ENCODE results near the gene HARS1.
"Not testable (repeated sequence)": the region's sequence is repeated elsewhere in the genome, so short reads cannot be mapped to it uniquely, and the experiment has no call there.

HARS1 gene

DNA sequence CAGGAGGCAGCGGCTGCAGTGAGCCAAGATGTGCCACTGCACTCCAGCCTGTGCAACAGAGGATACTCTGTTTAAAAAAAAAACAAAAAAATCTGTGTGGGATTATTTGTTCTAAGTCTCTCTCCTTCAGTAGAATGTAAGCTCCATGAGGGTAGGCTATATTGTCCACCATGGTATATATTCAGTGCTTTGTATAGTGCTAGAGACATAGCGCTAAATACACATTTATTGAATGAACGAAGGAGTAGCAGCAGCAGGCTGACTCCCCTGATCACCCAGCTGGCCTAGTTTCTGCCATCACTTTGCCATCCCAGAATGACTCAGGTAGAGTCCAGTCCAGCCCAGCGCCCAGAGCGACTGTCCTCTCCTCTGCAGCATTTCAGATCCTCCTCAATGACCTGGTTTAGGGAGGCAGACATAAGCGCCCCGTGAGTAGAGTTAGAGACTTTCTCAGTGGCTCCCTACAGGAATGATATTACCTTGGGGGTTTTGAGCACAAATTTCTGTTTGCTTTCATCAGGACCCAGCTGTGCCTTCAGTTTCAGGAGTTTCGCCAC is 716 bp downstream of the HARS1 start:
- intact Hi-C loops (cut with DNase I), result loop anchor here (2.0 kb wide), 3 partner anchors 26 to 52 kb away; partner anchors contain the start of genes TMCO6 and WDR55
- DNase-seq, result no peak

DNA sequence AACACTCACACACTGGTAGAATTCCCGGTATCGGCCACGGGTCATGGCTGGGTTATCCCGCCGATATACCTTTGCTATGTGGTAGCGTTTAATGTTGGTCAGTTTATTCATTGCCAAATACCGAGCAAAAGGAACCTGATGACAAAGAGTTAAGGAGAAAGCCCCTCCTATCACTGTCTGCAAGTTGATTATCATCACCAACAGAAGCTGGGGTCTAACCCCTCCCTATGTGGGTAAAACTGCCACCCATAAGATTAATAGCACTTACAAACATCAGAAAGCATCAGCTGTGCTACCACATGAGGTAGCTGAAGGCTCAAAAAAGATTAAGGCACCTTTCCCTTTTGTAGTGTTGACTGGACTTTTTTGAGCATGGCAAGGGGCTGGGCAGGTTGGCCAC is 12.2 kb downstream of the HARS1 start:
- intact Hi-C loops (cut with DNase I), result no loop called here
- DNase-seq, result no peak

DNA sequence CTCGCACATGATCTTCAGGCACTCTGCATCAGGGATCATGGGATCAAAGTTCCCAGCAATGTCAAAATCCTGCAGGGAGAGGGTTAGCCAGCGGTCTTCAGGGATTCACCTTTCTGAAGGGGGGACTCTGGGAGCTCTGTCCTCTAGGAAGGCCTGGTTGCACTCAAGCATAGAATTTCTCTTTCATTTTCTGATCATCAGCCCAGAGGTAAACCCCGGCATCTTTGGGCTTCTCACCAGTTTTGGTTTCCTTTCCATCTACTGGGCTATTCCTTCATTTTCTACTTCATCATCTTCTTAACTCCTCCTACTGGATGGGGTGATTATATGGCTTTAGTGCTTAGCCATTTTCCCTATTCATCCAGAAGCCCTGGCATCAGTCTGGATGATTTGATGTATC is 13.2 kb downstream of the HARS1 start:
- intact Hi-C loops (cut with DNase I), result no loop called here
- DNase-seq, result no peak

DNA sequence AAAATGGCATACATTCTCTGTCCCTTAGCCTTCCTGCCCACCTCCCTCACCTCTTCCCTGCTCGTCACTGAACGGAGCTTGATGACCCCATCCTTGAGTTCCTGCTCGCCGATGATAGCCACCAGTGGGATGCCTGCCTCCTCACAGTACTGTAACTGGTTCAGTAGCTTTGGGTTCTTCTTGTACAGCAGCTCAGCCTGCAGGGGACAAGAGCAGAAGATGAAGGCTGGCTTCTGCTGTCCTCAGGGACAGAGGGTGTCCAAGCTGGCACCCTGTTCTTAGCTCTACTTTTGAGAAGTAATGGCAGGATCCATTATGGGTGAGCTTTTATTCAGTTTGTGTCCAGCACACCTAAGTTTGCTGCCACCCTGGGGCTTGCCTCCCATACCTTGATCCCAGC is 16.5 kb downstream of the HARS1 start:
- intact Hi-C loops (cut with DNase I), result no loop called here
- peak in 1 of 10 donors; percentile 63 for DNase-seq

DNA sequence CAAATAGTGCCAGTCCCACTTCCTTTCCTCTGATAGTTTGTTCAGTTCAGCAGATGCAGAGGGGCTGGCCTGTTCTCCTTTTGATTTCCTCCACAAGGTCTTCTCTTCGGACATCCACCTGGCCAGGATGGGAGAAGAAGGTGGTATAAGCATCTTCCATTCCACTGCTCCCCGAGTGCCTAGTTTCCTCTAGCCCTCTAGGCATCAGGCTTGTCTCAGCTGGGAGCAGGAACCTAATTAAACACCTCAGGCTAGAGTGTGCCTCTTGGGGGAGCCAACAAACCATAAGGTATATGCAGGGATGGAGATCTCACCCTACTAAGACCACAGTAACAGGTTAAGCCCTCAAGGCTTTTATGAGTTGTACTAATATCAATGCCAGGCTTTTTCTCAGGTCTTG is 17.0 kb downstream of the HARS1 start:
- no peak for DNase-seq
- intact Hi-C loops (cut with DNase I), result no loop called here

DNA sequence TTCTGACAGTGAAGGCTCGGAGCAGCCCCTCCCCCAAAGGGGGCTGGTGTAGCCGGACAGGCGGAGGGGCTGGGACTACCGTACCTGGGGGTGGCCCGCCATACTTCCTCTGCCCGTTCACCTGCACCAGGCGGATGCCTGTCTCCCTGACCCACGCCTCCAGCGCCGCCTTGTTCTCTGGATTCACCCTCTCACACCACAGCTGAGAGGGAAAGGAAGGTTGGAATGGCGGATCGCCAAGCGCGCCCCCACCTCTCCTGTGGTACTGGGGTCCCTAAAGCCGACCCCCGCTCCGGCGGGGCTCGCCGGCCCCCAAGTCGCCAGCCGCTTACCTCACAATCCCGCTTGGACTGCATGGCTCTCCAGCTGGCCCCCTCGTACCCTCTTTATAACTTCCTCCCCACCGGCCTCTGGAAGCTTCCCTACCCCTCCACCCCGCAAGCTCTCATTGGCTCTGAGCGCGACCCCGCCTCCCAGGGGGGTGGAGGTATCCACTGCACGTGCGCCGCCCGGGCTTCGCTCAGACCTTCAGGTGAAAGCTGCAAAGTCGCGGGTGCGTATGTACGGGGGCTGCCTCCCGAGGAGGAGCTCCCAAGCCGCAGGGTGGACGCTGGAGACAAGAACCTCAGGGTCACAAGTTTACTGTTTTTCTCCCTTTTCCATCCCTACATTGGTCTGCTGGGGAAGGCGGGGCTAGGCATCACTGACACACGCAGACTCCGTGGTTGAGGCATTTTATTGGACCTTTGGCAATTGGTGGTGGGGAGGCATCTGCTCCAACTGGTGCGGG is 17.8 kb downstream of the HARS1 start, which contains the start of gene DND1:
Gene DND1, minus strand, starts transcription at position 390 of the 790 bp plus-strand sequence. Its CDS starts 34 bp downstream, at position 356.
- peak in 2 of 10 donors; percentile 73 to 87 for DNase-seq
- intact Hi-C loops (cut with DNase I), result no loop called here

DNA sequence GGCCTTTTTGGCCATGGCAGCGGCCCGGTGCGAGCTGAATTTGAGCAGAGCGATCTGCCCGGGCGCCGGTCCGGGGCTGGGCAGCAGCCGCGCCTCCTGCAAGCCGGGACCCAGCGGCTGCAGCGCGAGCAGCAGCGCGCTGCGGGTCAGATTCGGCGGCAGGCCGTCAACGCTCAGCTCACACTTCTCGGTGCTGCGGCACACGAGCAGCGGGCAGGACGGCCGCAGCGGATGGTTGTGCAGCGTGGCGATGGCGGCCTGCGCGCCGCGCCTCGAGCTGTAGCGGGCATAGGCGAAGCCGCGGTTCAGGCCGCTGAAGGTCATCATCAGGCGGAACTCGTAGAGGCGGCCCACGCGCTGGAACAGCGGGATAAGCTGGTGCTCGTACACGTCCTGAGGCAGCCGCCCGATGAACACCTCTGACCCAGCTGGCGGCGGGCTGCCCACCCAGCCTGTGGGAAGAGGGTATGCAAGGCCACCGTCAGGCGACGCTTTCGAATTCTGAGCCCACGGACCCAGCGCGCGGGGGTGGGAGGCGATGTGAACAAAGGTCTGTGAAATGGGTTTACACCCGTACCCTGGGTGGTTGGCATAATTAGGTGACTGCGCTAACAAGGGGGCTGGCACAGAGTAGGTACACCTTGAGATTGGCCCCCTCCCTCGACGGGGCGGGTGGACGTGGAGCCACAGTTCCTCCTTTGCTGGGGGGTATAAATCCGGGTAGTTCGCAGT is 18.5 kb downstream of the HARS1 start:
- intact Hi-C loops (cut with DNase I), result no loop called here
- peak in 3 of 10 donors; percentile 18 to 80 (median 32) for DNase-seq

DNA sequence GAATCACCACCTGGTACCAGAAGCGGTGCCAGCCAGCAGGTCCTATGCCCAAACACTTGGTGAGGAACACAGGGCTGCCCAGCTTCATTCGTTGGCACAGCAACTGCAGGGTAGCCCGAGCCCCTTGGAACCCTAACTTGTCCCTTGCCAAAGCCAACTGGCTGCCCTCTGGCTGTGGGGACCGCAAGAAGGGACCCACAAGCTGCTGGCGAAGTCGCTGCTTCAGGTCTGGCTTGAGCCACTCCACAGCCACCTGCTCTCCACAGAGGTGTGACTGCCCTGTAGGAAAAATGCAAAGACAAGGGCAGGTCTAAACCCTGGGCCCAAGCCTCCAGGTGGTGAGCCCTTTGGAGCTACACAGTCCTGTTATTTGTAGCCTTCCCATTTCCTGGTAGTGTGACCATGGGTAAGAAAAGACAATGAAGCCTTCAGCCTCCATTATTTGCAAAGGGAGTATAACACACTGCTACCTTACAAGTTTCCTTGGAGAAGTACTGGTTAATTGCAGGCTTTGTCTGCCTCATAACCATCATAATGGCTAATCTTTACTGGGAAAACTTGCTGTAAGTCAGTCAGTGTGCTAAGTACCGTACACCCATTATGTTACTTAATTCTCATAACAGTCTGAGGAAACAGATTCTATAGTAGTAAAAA is 19.6 kb downstream of the HARS1 start:
- intact Hi-C loops (cut with DNase I), result no loop called here
- DNase-seq, result no peak

DNA sequence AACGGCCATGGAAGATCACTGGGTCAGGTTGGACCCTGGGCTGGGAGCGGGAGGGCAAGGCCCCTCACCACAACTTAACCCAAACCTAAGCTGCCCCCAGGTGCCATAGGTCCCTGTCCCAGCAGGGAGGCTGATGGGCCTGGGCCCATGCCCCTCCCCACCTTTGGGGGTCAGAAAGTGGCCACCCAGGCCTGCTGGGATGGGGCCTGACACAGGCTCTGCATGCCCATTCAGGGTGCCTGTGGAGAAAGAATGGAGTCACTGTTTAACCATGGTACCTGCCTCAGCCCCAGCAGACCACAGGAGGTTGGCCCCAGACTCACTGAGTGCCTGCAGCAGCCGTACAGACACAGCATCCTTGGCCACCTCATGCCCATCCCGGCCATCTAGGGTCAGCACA is 20.1 kb downstream of the HARS1 start:
- DNase-seq; intact Hi-C loops (cut with DNase I): not testable (repeated sequence)

DNA sequence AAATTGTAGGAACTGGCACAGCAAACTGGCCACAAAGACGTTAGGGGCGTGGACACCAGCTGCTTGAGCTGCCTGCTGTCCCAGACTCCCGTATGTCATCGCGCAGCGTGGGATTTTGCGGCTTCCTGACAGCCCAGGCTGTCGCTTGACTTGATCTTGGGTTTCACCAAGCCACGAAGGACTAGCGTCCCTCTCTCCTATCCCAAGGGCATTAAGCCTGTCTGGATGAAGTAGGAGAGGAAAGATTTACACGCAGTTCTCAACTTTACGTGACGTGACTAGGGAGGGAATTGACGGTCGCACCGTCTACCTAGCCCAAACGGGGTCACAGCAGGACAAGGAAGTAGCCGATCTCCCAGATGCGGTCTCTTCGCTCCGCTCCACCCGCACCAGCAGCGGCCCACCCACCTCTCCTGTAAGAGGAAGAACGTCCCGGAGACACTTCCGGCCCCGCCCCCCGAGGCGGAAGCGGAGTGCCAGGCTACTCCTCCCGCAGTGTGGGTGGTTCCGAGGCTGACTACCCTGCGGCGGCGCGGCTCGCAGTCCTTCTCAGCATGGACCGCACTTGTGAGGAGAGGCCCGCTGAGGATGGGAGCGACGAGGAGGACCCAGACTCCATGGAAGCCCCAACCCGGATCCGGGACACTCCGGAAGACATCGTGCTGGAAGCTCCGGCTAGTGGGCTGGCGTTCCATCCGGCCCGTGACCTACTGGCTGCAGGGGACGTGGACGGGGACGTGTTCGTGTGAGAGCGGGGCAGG is 26.6 kb downstream of the HARS1 start, which contains the start of gene WDR55:
Gene WDR55, plus strand, starts transcription at position 546 of the 761 bp plus-strand sequence. Its CDS starts 9 bp downstream, at position 555.
- peak; percentile 92 to 100 (median 97) for DNase-seq
- intact Hi-C loops (cut with DNase I), result loop anchor here (2.0 kb wide), 2 partner anchors 18 to 26 kb away; partner anchors contain the start of genes HARS1, HARS2, IK and NDUFA2

DNA sequence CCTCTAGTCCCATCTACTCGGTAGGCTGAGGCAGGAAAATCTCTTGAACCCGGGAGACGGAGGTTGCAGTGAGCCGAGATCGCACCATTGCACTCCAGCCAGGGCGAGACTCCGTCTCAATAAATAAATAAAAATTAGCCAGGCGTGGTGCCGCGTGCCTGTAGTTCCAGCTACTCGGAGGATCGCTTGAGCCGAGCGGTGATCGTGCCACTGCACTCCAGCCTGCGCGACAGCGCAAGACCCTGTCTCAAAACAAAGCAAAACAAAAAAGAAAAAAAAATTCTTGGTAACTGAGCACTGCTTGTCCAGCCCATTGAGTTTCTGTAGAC is 27.2 kb downstream of the HARS1 start:
- DNase-seq, result peak in 1 of 10 donors; percentile 74
- intact Hi-C loops (cut with DNase I), result loop anchor here (2.0 kb wide), 2 partner anchors 17 to 27 kb away; partner anchors contain the start of genes HARS1, HARS2, IK and NDUFA2

DNA sequence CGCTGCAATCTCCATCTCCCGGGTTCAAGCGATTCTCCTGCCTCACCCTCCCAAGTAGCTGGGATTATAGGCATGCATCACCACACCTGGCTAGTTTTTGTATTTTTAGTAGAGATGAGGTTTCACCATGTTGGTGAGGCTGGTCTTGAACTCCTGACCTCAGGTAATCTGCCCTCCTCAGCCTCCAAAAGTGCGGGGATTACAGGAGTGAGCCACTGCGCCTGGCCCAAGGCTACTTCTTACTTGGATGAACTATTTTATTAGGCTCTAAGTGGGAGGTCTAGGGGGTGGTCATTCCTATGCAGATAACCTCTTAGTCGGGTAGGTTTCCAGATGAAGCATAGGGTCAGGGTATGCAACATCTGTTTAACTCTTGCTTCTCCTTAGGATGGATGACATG is 30.8 kb downstream of the HARS1 start:
- DNase-seq; intact Hi-C loops (cut with DNase I): not testable (repeated sequence)

DNA sequence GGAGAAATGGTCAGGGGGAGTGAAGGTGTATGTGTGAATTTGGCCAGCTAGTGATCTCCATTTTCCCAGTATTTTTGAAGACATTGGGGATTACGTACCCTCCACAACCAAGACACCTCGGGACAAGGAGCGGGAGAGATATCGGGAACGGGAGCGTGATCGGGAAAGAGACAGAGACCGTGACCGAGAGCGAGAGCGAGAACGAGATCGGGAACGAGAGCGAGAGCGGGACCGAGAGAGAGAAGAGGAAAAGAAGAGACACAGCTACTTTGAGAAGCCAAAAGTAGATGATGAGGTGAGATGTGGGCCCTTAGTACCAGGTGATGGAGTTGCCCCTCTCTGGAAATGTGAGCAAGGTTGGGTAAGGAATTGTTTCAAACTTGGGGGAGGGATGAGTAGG is 32.3 kb downstream of the HARS1 start:
- intact Hi-C loops (cut with DNase I), result no loop called here
- no peak for DNase-seq

DNA sequence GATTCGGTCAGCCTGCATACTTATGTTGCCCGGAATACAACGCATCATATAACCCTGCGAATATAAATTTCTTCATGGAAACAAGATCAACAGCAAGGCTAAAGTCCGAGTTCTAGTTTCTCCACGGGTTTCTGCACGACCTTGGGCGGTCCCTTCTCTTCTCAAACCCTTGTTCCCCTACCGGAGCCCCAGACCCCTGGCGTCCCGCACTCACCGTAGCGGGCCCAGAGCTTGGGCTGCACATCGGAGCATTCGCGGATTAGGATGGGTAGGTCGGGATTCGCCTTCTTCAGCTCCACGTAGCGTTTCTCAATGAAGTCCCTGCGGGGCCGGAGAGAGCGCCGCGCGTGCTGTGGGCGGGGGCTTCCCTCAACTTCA is 44.1 kb downstream of the HARS1 start:
- no peak for DNase-seq
- intact Hi-C loops (cut with DNase I), result loop anchor here (1.0 to 5.0 kb wide), 3 partner anchors 8 to 245 kb away; partner anchors contain the start of genes ANKHD1, TMCO6 and WDR55

DNA sequence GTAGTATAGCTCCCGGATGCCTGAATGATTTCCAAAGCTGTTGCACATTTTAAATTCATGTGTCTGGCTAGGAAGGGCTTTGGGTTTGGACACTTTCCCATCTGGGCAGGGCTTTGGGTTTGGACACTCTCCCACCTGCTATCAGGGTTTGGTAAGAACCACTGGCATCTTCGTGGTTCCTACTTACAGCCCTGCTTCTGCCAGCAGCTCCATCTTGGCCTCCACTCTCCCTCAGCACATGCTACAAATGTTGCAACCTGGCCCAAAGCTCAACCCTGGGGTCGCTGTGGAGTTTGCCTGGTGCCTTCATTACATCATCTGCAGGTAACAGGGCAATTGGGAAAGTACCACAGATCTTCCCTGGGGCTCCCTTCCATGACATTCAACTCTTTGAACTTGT is 48.5 kb downstream of the HARS1 start:
- intact Hi-C loops (cut with DNase I), result no loop called here
- DNase-seq, result no peak

DNA sequence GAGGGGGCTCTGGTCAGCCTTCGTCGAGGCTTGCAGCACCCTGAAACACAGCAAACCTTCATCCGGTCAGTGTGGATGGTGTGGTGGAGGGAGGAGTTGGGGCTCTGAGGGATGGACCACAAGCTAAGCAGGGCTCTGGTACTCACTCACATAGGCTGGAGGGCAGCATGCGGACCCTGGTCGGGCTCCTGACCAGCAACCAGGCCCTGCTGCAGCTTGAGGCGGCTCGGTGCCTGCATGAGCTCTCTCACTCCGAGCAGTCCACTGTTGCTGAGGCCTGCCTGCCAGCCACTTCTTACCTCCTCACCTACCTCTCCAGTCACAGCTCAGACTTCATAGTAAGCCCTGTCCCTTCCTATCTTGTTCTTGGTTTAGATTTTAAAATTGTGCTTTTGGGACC is 49.5 kb downstream of the HARS1 start:
- intact Hi-C loops (cut with DNase I), result no loop called here
- DNase-seq, result no peak

DNA sequence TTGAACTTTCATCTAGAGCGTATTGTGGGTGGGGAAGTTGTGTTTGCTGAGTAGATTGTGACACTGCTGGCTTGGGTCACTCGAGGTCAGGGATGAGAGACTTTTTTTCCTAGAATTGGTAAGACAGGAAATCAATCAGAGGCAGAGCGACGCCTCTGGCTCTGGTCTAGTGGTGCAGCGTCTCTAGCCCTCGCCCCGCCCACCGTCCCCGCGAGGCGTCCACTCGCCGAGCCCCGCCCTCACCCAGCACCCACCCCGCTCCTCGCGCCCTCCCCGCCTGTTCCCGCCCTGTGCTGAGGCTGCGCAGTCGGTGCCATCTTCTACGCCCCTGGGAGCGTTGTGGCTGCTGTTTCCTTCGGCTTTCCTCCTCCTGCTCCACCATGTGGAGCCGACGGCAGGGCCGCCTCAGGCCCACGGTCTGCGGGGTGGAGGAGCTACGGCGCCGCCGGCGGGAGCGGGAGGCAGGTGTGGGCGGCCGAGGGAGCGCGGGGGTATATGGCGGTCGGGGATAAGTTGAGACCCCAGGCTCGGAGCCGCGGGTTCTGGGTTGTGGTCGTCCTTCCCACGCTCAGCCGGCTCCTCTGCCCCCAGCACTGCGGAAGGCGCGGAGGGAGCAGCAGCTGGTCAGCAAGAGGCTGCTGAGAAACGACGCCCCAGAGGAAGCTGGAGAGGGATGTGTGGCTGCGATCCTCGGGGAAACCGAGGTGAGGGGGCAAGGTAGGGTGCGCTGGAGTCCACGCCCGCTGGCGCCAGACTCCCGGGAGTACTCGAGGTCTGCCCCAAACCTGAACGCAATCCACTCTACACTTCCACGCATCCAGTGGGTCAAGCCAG is 51.8 kb downstream of the HARS1 start, which contains the start of gene TMCO6:
Gene TMCO6, plus strand, starts transcription at position 304 of the 834 bp plus-strand sequence. Its CDS starts 77 bp downstream, at position 381.
- intact Hi-C loops (cut with DNase I), result loop anchor here (1.0 to 2.0 kb wide), 4 partner anchors 8 to 267 kb away; partner anchors contain the start of genes APBB3, HARS1, HARS2 and IK
- DNase-seq, result peak; percentile 94 to 99 (median 98)

DNA sequence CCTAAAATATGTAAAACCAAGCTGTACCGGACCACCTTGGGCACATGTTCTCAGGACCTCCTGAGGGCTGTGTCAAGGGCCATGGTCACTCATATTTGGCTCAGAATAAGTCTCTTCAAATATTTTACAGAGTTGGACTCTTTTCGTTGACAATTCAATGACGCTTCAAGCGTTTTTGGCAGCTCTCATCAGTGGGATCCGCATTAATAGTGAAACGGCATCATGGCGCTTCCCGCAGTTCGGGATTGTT is 52.3 kb downstream of the HARS1 start:
- intact Hi-C loops (cut with DNase I), result loop anchor here (1.0 to 2.0 kb wide), 4 partner anchors 8 to 266 kb away; partner anchors contain the start of genes APBB3, HARS1, HARS2 and IK
- DNase-seq, result not testable (repeated sequence)

Data from posterior cingulate gyrus (tissue), 11 donors.